GM21528 (cell line): ENCODE measurements around the gene SVIL.
"Not testable (repeated sequence)": the region's sequence is repeated elsewhere in the genome, so short reads cannot be mapped to it uniquely, and the experiment has no call there.

Experiments
- ATAC-seq: cut with Tn5 transposase; IDR thresholded peaks from one replicate; pipeline ENCODE4 v1.9.1; 2021; ENCODE audit warnings: mild to moderate bottlenecking, moderate library complexity; ENCODE audit not compliant: unreplicated experiment, low FRiP score

Gene SVIL

DNA sequence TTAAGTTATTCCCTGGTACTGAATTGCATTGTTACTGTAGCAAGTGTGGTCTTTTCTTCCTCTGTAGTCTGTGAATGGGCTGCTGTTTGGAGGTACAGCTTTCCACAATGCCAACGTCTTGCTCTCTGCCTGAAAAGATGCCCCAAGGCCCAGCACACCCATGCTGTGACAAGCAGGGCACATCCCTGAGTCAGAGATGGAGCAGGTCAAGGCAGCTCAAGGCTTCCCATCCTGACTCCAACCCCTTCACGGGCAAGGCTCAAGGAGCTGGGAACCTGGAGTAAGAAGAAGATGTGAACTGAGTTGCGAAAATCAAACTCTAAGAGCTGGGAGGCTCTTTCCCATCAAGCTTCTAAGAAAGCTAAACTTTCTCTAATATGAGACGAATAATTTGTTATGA, 27.2 kb downstream of the SVIL start:
- no peak for ATAC-seq

DNA sequence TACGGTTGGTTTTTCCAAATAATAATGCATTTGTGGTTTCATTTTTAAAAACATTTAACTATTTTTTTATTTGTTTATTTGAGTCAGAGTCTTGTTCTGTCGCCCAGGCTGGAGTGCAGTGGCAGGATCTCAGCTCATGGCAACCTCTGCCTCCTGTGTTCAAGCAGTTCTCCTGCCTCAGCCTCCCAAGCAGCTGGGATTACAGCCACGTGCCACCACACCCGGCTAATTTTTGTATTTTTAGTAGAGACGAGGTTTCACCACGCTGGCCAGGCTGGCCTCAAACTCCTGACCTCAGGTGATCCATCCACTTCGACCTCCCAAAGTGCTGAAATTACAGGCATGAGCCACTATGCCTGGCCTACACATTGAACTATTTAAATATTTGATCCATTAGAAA, 28.1 kb downstream of the SVIL start:
- not testable (repeated sequence) for ATAC-seq

DNA sequence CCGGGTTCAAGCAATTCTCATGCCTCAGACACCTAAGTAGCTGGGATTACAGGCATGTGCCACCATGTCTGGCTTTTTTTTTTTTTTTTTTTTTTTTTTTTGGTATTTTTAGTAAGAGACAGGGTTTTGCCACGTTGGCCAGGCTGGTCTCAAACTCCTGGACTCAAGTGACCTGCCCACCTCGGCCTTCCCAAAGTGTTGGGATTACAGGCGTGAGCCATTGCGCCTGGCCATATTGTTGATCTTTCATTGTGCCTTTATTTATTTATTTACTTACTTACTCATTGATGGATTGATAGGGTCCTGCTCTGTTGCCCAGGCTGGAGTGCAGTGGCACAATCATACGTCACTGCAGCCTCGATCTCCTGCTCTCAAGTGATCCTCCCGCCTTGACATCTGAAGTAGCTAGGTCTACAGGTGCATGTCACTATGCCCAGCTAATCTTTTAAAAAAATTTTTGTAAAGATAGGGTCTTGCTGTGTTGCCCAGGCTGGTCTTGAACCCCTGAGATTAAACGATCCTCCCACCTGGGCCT, 30.4 kb downstream of the SVIL start:
- ATAC-seq, result no peak

DNA sequence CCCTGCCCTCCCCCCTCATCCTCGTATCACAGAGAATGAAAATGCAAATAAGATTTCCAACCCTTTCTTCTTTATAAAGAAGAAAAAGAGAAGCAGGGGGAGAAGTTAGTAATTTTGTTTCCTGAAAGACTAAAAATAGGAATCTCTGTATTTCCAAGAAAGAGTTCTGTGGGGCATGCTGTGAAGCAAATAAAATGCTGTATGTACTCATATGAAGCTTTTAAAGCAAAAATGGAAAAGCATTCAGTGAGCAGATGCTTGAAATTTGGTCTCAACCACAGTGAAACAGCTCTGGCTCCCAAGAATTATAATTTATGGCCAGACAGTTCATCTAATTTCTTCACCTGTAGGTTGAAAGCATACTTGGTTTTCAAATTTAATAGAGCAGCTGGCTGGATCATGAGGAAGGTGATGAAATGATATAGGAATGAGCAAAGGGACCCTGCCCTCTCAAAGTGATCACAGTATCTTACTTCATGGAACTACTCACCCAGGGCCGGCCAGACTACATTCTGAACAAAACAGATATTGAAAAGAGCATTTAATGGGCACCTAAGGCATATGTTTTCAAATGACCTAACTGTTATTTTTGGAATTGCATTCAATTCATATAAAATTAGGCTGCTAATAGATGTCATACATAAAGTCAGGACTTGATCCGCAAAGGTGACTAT, 31.4 kb downstream of the SVIL start:
- no peak for ATAC-seq

DNA sequence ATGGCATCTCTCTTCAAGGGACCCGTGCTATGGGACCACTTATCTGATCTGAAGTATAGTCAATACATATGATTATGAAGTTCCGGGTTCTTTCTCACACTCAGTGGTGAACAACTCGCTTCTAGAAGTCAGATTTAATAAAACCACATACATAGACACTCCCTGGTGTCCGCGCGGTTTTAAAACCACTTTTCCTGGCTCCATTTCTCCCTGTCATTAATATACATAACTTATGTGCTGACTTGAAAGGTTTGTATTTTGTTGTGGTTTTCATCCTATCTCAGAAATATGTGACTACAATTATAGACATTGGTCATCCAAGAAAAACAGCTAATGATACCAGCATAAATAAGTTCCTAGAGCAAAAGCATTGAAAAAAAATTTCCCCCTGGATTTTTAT, 34.0 kb downstream of the SVIL start:
- ATAC-seq, result no peak

DNA sequence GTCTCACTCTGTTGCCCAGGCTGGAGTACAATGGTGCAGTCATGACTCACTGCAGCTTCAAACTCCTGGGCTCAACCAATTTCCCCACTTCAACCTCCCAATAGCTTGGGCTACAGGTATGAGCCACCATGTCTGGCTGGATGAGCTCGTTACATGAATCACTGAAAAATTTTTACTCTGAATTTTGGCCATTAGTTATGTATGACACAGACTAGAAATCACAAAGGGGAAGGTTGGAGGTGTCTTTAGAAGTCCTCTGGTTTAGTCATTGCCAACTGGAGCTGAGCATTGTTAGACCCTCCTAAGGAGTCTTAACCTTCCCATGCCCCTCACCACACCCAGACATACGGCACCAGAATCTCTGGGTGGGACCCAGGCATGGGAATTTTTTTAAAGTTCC, 34.7 kb downstream of the SVIL start:
- ATAC-seq, result no peak

DNA sequence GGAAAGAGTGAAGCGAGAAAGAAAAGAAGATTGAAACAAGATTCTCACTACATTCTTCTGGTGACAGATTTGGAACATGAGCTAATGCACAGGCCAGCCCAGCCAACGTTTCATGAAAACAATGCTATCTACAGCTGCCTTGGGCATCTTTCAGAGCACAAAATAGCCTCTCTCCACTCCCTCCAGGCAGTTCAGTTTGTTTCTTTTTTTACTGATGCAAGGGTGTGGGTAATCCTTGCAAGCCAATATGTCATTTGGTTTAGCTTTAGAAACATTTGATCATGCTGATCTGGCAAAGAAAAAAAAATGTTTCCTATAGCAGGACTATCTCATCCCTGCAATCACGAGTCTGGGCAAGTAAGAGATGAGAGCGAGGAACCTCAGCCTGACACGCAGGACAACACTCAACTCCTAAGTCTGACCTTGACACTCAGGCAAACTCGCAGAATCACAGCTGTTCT, 35.9 kb downstream of the SVIL start:
- ATAC-seq, result no peak

DNA sequence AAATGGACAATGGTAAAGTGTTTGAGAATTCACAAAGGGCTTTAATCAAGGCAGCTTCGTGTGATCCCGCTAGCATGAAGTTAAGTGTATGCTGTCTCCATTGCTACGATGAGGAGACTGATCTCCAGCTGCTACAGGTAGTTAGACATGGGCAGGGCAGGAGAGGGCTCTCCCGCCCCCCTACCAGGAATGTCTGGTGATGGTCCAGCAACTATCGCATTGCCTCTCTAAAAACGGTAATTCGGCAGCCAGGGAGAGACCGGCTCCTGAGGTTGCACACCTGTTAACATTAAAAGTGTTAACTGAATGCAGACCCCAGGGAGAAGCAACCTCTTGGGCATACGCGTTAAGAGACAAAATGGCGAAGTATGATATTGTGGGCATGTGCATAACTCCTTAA, 37.9 kb downstream of the SVIL start:
- ATAC-seq, result no peak

DNA sequence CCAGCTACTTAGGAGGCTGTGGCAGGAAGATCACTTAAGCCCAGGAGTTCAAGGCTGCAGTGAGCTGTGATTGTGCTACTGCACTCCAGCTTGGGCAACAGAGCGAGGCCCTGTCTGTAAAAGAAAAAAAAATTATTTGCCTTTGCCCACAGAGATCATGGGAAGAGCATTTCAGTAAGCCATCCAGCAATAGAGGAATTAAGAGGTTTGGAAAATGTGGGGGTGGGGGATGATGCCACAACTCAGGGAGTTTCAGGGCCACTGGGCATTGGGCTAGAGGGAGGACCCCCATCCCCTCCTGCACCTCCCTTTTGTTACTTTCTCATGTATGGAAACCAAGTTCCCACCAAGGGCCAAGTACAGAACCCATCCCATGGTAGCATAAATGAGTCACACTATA, 38.4 kb downstream of the SVIL start:
- no peak for ATAC-seq

DNA sequence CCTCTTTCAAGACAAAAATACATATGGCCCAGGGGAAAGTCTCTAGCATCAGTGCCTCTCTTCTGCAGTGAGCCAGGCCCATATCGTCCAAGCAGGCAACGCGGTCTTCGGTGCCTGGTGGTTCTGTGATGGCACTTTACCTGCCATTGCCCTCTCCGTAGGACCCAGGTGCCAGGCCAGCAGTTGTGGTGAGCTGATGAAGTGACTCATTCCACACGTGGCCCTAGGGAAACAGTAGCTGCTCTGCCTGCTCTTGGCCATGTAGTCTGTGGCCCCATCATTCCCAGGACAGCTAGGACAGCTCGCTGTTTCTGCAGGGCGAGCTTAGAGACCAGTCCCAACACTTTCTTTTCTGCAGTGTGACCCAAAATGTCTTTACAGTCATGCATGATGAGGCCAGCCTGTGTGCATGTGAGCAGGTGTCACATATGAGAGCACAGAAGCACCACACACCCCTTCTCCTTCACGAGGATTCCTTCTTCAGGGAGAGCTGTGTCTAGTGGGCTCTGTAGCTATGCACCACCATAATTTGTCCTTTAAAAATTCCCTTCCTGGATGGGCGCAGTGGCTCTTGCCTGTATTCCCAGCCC, 39.0 kb downstream of the SVIL start:
- ATAC-seq, result no peak

DNA sequence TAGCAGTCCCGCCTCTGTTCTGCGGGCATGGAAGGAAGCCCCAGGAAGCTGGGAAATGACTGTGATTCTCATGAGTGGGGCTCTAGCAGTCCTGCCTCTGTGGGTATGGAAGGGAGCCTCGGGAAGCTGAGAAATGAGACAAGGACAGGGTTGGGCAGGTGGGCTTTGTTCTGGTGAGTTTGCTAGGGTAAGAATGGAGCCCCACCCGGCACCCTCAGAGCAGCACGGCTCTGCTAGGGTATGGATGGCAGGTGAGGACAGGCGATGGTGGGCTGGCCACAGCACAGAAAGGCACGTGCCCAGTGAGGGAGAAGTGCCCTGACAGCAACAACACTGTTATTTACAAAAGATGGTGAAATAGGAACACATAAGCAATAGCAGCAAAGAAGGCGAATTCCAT, 39.6 kb downstream of the SVIL start:
- ATAC-seq, result no peak

DNA sequence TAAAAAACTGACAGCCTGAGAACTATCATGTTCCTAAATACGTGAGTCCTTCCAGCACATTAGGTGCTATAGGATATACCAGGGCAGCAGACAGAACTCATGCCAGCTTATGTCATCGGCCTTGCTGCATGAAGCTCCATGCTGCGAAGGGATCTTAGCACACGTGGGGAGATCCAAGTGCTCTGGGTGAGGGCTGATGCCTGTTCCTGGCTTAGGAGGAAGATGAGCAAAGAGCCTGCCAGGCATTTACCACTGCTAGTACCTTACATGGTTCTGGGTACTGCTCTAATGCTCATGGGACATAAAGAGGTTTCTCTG, 43.2 kb downstream of the SVIL start:
- ATAC-seq, result no peak

DNA sequence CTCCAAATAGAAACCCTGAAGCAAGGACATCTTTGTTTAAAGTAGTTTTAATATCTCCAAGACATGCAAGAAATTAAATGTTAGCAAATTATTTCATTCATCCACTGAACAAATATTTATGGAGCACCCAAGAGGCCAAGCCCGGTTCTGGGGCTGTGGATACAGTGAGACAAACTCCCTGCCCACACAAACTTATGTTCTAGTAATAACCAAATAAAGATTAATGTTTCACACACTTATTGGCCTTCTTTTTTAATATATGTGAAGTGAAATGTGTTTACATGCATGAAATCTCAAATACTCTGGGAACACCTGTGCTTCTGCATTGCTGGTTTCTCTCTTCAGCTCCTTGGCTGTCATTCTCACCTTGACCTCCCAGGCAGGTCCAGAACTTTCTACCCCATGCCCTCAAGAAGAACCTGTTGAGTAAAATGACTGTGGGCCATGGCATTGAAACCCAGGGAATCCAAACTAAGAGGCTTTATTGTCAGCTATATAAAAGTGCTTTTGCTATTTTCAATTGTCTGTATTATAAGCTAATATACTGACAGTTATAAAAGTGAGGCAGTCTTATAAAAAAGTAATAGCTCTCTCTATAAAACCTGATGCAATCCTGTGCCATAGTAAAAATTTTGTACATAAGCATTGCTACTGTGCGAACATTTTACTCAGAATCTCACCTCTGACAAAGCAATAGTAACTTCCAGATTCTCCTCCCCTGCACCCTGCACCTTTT, 43.7 kb downstream of the SVIL start:
- no peak for ATAC-seq

DNA sequence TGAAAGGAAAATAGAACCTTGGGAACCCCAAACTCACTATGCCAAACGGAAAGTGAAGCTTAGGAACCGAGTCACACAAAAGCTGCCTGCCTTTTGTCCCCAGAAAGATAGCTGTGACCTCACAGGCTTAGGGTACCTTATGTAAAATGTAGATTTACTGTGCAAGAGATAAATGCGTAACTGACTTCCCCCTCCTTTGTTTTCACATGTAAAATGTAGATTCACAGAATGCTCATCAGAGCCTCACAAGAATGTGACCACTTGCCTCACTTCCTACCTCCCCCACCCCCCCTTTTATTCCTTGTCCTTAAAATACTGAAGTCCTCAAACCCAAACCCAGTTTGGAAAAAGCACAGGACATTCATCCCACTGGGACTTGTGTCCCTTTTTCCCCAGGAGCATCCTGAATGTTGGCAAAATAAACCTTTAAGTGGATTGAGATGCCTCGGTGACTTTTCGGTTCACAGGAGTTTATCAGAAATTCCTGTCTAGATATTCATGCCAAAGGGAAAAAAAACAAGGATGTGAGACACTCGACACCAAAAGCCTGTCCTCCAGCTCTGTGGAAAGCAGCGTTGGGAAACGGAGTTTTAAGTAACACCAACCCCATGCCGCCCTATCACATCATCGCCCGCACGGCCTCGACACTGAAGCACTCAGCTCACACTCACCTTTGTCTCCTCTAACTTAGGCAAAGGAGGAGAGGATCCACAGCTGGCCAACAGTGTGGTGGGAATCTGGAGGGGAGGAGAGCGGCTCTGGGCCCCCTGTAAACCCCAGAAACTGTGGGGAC, 45.9 kb downstream of the SVIL start:
- no peak for ATAC-seq

DNA sequence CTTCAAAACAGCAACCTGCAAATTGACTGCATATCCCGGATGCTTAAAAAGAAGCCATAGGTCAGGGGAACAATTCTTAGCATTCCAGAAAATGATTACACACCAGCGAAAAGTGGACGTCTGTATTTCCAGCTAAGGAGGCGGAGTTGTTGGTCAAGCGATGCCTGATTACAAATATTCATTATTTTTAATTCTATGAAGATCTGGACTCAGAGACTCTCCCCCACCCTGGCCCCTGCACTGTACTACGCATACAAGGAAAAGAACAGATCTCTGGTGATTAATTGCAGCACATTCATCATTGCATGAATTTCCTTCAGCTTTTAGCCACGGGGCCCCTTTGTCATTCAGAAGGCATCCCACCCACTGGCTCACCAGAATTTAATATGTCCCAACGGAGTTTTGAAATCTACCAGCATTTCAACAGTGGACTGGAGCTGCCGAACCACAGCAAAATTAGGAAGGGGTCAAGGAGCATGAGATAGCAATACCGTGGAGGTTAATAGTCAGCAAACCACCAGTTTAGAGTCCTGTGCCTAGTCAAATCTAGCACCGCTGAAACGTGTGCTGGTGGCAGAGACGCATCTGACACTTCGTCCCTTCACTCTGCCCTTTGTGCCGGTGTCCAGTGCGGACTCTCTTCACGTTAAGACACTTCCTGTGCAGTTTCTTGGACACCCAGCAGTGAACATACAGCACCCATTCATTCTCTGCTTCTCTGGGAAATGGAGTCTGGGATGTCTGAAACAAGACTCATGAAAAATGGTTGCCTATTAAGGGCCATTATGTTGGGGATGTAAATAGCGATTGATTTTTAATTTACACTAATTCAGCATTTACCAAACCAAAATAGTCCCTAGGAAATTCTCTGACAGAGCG, 46.8 kb downstream of the SVIL start:
- not testable (repeated sequence) for ATAC-seq

DNA sequence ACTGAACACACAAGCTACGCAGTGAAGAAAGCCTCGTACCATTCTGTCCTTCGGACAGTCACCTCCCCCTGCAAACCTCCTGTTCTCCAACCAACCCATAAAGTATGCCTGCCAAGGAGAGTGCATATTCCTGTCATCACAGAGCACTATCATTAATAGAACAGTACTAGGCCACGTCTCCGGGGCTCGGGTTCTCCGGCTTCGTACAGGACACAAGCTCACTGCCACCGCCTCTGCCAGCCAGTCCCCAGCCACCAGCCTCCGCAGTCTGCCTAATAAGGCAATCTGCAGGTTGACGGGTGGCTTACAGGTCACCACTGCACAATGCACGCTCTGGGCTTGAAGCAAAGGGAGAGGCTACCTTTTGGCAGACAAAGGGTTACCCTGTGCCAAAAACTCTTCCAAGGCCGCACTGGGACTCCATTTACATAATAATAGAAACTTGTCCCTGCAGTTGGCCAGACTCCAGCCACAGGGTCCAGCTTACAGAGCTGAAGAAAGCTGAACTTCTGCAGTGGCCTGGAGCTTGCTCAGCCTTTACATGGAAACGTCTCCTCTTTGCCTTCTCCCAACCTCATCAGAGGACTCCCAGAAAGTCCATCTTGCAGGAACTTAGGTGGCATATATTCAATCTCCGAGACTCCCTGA, 47.5 kb downstream of the SVIL start:
- not testable (repeated sequence) for ATAC-seq

DNA sequence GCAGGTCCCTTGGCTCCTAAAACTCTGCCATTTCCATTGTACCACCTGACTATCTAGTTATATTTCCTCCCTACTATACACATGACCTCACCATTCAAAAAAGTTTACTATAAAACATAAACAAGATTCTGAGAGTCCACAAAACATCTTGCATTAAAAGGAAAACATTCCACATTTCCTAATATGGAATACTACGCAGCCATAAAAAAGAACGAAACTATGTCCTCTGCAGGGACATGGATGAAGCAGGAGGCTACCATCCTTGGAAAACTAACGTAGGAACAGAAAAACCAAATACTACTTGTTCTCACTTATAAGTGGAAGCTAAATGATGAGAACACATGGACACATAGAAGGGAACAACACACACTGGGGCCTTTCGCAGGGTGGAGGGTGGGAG, 48.3 kb downstream of the SVIL start:
- no peak for ATAC-seq

DNA sequence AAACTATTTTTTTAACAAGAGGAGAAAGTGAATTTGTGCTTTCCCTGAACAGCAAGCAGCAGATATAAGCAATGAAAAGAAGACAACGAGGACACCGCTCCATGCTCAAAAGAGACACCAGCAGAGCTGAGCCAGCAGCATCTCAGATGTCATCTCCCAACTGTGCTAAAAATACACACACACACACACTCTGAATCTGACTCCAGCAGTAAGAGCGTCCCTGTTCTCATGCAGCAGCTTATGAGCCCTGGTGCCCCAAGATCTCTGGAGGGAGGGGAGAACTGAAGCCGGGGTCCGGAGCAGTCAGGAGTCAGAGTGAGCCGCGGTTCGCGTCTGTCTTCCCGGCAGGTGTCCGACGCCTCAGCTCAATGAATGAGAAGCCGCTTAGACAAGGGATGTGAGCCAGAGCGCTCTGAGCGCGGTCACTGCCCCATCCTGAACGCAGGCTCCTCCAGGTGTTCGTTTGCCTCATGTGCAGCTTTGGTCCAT, 49.2 kb downstream of the SVIL start:
- ATAC-seq, result no peak

DNA sequence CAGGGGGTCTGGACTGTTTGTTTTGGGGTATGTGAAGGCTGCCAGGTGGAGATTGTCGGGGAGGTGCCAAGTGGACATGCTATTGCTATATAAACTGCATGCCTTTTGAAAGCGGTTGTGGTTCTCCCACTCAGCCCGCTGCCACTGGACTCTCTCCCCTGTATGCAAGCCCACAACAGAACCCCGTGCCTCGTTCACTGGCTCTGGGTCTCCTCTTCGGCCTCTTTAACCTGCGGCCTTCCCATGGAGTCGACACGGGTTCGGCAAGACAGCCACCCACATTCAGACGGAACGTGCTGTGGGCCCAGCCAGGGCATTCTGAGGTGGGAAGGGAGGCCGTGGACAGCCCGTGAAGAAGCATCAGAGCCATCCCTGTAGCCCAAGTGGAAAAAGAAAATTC, 50.3 kb downstream of the SVIL start:
- ATAC-seq, result no peak
